Kidney epithelial cell (primary cell): ENCODE results near the gene GNAO1. TPM values are rescaled to one million over a fixed set of nuclear protein-coding genes. Genes with fewer than 3 reads are reported as not detected.

Source experiments
- DNase-seq: peaks from one replicate; pipeline ENCODE4 v3.0.0-alpha.2; 2010; ENCODE audit warnings: low read depth
- H3K27me3 ChIP-seq: 2 replicates; pipeline ENCODE4 v1.6.0; 2011; ENCODE audit warnings: low read length; ENCODE audit not compliant: control insufficient read depth, insufficient read depth
- H3K36me3 ChIP-seq: 2 replicates; pipeline ENCODE4 v1.5.1; 2011; ENCODE audit warnings: low read length; ENCODE audit not compliant: control insufficient read depth, insufficient read depth
- H3K4me3 ChIP-seq: 2 replicates; pipeline ENCODE4 v1.5.1; 2011; ENCODE audit warnings: low read depth, mild to moderate bottlenecking, control low read depth, low read length
- CTCF ChIP-seq: IDR thresholded peaks from 2 replicates; pipeline ENCODE4 v1.5.1; 2011; ENCODE audit warnings: mild to moderate bottlenecking, moderate library complexity, low read length, control low read depth, inconsistent platforms; ENCODE audit not compliant: insufficient read depth, poor library complexity, severe bottlenecking
- total RNA-seq: library from RNA; depleted of rRNA; stranded (reverse); fragments of >200 nt; gene quantifications from 2 replicates; pipeline ENCODE4 v1.2.3, GENCODE V29; 2015

GNAO1 gene
- total RNA-seq, 1 donor from 2014 or later: 5.7 TPM

- Histone ChIP-seq H3K27me3 (no peaks in the 10 kb centered on the region), H3K4me3 (no peak overlapping the region), H3K36me3 (peaks cover 2% of the 10 kb centered on the region)
- no peak for DNase-seq
- no peak for TF ChIP-seq CTCF
These were observed 208.2 kb downstream of the GNAO1 start for GRCh38 chr16:56399486-56399885.

- Histone ChIP-seq H3K4me3 (no peak overlapping the region), H3K36me3 (peaks cover 2% of the 10 kb centered on the region), H3K27me3 (no peaks in the 10 kb centered on the region)
- DNase-seq: no peak
- no peak for TF ChIP-seq CTCF
These were observed 209.2 kb downstream of the GNAO1 start for GRCh38 chr16:56400458-56400857.

- Histone ChIP-seq H3K36me3 (peaks cover 2% of the 10 kb centered on the region), H3K27me3 (no peaks in the 10 kb centered on the region)
- peak; percentile 20 for TF ChIP-seq CTCF
These were observed 210.2 kb downstream of the GNAO1 start for GRCh38 chr16:56401482-56401881.

GRCh38 chr16:56405977-56406672, 214.8 kb downstream of the GNAO1 start:
- Histone ChIP-seq H3K36me3 (peaks cover 2% of the 10 kb centered on the region), H3K4me3 (no peak overlapping the region), H3K27me3 (no peaks in the 10 kb centered on the region)
- DNase-seq: no peak
- no peak for TF ChIP-seq CTCF

More at GRCh38 chr16:56401482-56401881, 210.2 kb downstream of the GNAO1 start:
- H3K4me3 ChIP-seq: no peak overlapping the region
- no peak for DNase-seq

Other genes with a start within 250 kb of the GNAO1 start
- 131 and 133 TPM in 2 replicates for gene AMFR, start 234.1 kb downstream of the GNAO1 start, total RNA-seq